ENCODE measurements around the gene ACADVL. TPM values are rescaled to one million over a fixed set of nuclear protein-coding genes. Genes with fewer than 3 reads are reported as not detected.

Gene ACADVL
- polyA plus RNA-seq, 3 donors, result 152 to 1,231 (median 154) TPM

- Mint-ChIP-seq H3K36me3 (peaks cover 25 to 36% of the 10 kb centered on the region in 2 donors), H3K4me1 (peaks cover 42% of the 10 kb centered on the region), H3K27me3 (ENCODE audit: low read depth in 3 of 3) (peaks cover 42 to 68% (median 58%) of the 10 kb centered on the region in 3 donors), H3K9me3 (peaks cover 0 to 12% (median 9%) of the 10 kb centered on the region in 7 donors), H3K4me3 (peak overlapping the region; percentile 76 to 87), H3K27ac (no peak overlapping the region)
- no peak for DNase-seq
- WGBS (ENCODE audit: insufficient coverage), result 9% methylated on average over 66 of the region's 71 CpGs
- intact Hi-C loops (cut with micrococcal nuclease), result no loop called here
- peak overlapping the region; percentile 60 for H3K9ac ChIP-seq (ENCODE audit: insufficient read depth, low read length, poor library complexity, severe bottlenecking)
- no peaks in the 10 kb centered on the region for H4K20me1 ChIP-seq (ENCODE audit: insufficient read depth, low read length)
- H3K36me3 ChIP-seq (replicated peaks in 1 of 2; ENCODE audit: control insufficient read depth in 1 of 2, insufficient read depth in 2 of 2, low read length in 2 of 2), result peaks cover 8 to 28% of the 10 kb centered on the region in 2 donors
- H3K4me1 ChIP-seq (ENCODE audit: control insufficient read depth in 1 of 2, insufficient read depth in 2 of 2, low read length in 2 of 2), result peaks cover 31 to 45% of the 10 kb centered on the region in 2 donors
- H2AFZ ChIP-seq (ENCODE audit: insufficient read depth, low read depth, low read length, poor library complexity, severe bottlenecking), result peak overlapping the region; percentile 84
- no peak for TF ChIP-seq CTCF (IDR thresholded peaks at IDR 0.05)
- H3K4me3 ChIP-seq (replicated peaks in 1 of 3; ENCODE audit: low read depth in 2 of 3, low read length in 3 of 3), result peak overlapping the region; percentile 8 to 81 (median 36)
- peaks cover 0 to 7% of the 10 kb centered on the region in 2 donors for H3K9me3 ChIP-seq (replicated peaks in 1 of 2; ENCODE audit: control insufficient read depth in 1 of 2, insufficient read depth in 1 of 2, low read length in 2 of 2)
- H3K4me2 ChIP-seq (replicated peaks; ENCODE audit: extremely low read depth, low read length, poor library complexity, severe bottlenecking), result peak overlapping the region; percentile 97
- no peaks in the 10 kb centered on the region for H3K79me2 ChIP-seq (ENCODE audit: insufficient read depth, low read length)
- H3K27me3 ChIP-seq (ENCODE audit: control insufficient read depth in 2 of 2, insufficient read depth in 2 of 2, low read length in 2 of 2), result peaks cover 20 to 39% of the 10 kb centered on the region in 2 donors
- no peak overlapping the region for H3K27ac ChIP-seq (ENCODE audit: low read depth in 1 of 2, low read length in 2 of 2)
Measured at GRCh38 chr17:7261379-7262191, 41.8 kb downstream of the ACADVL start.

- Mint-ChIP-seq H3K36me3 (peaks cover 18 to 28% of the 10 kb centered on the region in 2 donors), H3K27me3 (ENCODE audit: low read depth in 3 of 3) (peaks cover 44 to 73% (median 62%) of the 10 kb centered on the region in 3 donors), H3K4me3 (peak within 1 kb of the TSS; percentile 76 to 97), H3K4me1 (peaks cover 44% of the 10 kb centered on the region), H3K9me3 (peaks cover 0 to 12% (median 9%) of the 10 kb centered on the region in 7 donors), H3K27ac (peak within 1 kb of the TSS in 3 of 7 donors; percentile 5 to 50 (median 19))
- Histone ChIP-seq H3K9me3 (replicated peaks in 1 of 2; ENCODE audit: control insufficient read depth in 1 of 2, insufficient read depth in 1 of 2, low read length in 2 of 2) (peaks cover 0 to 7% of the 10 kb centered on the region in 2 donors), H3K36me3 (replicated peaks in 1 of 2; ENCODE audit: control insufficient read depth in 1 of 2, insufficient read depth in 2 of 2, low read length in 2 of 2) (peaks cover 5 to 20% of the 10 kb centered on the region in 2 donors), H3K4me1 (ENCODE audit: control insufficient read depth in 1 of 2, insufficient read depth in 2 of 2, low read length in 2 of 2) (peaks cover 31 to 45% of the 10 kb centered on the region in 2 donors), H3K4me3 (replicated peaks in 1 of 3; ENCODE audit: low read depth in 2 of 3, low read length in 3 of 3) (peak within 1 kb of the TSS; percentile 39 to 81 (median 42)), H3K27me3 (ENCODE audit: control insufficient read depth in 2 of 2, insufficient read depth in 2 of 2, low read length in 2 of 2) (peaks cover 20 to 43% of the 10 kb centered on the region in 2 donors), H3K4me2 (replicated peaks; ENCODE audit: extremely low read depth, low read length, poor library complexity, severe bottlenecking) (peak within 1 kb of the TSS; percentile 97), H3K79me2 (ENCODE audit: insufficient read depth, low read length) (no peaks in the 10 kb centered on the region), H3K27ac (ENCODE audit: low read depth in 1 of 2, low read length in 2 of 2) (no peak within 1 kb of the TSS), H4K20me1 (ENCODE audit: insufficient read depth, low read length) (no peaks in the 10 kb centered on the region), H2AFZ (ENCODE audit: insufficient read depth, low read depth, low read length, poor library complexity, severe bottlenecking) (peak within 1 kb of the TSS; percentile 84), H3K9ac (ENCODE audit: insufficient read depth, low read length, poor library complexity, severe bottlenecking) (peak within 1 kb of the TSS; percentile 60)
- WGBS (ENCODE audit: insufficient coverage), result 11% methylated on average over 60 of the region's 64 CpGs
- no peak for TF ChIP-seq CTCF (IDR thresholded peaks at IDR 0.05)
- no peak for DNase-seq
- intact Hi-C loops (cut with micrococcal nuclease), result no loop called here
Measured at GRCh38 chr17:7262192-7262934, 42.6 kb downstream of the ACADVL start, which contains the start of gene CLDN7. Gene CLDN7, minus strand, starts transcription at chr17:7262478. Its CDS starts 435 bp downstream, at chr17:7262043.

Measured in CD14-positive monocyte (primary cell).